ENCODE data around the gene YARS1. TPM values are rescaled to one million over a fixed set of nuclear protein-coding genes. Genes with fewer than 3 reads are reported as not detected.
A peak's percentile ranks its signal among the peaks of the same experiment; 100 is the strongest.

YARS1 gene
- total RNA-seq, 1 experiment from 2014 or later = 244 TPM

GRCh38 chr1:32757213-32757895, 59.8 kb downstream of the YARS1 start:
- no peaks in the 10 kb centered on the region for H3K36me3 ChIP-seq (ENCODE audit: control insufficient read depth in 1 of 2, insufficient read depth in 2 of 2, low read length in 2 of 2)
- H3K27me3 ChIP-seq (ENCODE audit: insufficient read depth, low read length) = no peaks in the 10 kb centered on the region
- TF ChIP-seq ELF1 (IDR thresholded peaks at IDR 0.05; ENCODE audit: borderline replicate concordance, low read depth) (no peak), SP1 (IDR thresholded peaks at IDR 0.05; ENCODE audit: low read depth) (no peak), EZH2phosphoT487 (IDR thresholded peaks at IDR 0.05; ENCODE audit: borderline replicate concordance) (no peak), CBX3 (IDR thresholded peaks at IDR 0.05; ENCODE audit: low read depth) (no peak), FOSL1 (IDR thresholded peaks at IDR 0.05; ENCODE audit: low read depth) (no peak), ZBTB33 (IDR thresholded peaks at IDR 0.05; ENCODE audit: extremely low read depth, insufficient replicate concordance, low read length) (no peak), POLR2AphosphoS5 (IDR thresholded peaks at IDR 0.05; ENCODE audit: low read depth, low read length) (no peak), ZFX (IDR thresholded peaks at IDR 0.05) (no peak)
- TF ChIP-seq, protein P1, sequence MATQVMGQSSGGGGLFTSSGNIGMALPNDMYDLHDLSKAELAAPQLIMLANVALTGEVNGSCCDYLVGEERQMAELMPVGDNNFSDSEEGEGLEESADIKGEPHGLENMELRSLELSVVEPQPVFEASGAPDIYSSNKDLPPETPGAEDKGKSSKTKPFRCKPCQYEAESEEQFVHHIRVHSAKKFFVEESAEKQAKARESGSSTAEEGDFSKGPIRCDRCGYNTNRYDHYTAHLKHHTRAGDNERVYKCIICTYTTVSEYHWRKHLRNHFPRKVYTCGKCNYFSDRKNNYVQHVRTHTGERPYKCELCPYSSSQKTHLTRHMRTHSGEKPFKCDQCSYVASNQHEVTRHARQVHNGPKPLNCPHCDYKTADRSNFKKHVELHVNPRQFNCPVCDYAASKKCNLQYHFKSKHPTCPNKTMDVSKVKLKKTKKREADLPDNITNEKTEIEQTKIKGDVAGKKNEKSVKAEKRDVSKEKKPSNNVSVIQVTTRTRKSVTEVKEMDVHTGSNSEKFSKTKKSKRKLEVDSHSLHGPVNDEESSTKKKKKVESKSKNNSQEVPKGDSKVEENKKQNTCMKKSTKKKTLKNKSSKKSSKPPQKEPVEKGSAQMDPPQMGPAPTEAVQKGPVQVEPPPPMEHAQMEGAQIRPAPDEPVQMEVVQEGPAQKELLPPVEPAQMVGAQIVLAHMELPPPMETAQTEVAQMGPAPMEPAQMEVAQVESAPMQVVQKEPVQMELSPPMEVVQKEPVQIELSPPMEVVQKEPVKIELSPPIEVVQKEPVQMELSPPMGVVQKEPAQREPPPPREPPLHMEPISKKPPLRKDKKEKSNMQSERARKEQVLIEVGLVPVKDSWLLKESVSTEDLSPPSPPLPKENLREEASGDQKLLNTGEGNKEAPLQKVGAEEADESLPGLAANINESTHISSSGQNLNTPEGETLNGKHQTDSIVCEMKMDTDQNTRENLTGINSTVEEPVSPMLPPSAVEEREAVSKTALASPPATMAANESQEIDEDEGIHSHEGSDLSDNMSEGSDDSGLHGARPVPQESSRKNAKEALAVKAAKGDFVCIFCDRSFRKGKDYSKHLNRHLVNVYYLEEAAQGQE (IDR thresholded peaks at IDR 0.05; ENCODE audit: low read depth) = no peak
- TF ChIP-seq, protein P2, sequence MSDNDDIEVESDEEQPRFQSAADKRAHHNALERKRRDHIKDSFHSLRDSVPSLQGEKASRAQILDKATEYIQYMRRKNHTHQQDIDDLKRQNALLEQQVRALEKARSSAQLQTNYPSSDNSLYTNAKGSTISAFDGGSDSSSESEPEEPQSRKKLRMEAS (IDR thresholded peaks at IDR 0.05) = no peak
- peaks cover 57 to 86% of the 10 kb centered on the region in 2 experiments for H3K4me1 ChIP-seq (ENCODE audit: control insufficient read depth in 1 of 2, insufficient read depth in 2 of 2, low read length in 2 of 2)
- H3K27ac ChIP-seq (ENCODE audit: low read depth, low read length) = peak overlapping the region; percentile 98
- RAD21 ChIA-PET (ENCODE audit: low non-redundant PET in 1 of 2, low total read pairs in 2 of 2, uncharacterized antibody in 2 of 2, unreplicated experiment in 2 of 2) = no interaction called here
- peak overlapping the region; percentile 90 for H3K4me2 ChIP-seq (ENCODE audit: low read length)
- H3K79me2 ChIP-seq (ENCODE audit: insufficient read depth, low read length) = peaks cover 72% of the 10 kb centered on the region
- no peaks in the 10 kb centered on the region for H3K9me3 ChIP-seq (ENCODE audit: control insufficient read depth in 1 of 2, insufficient read depth in 1 of 2, low read depth in 1 of 2, low read length in 2 of 2)
- DNase-seq (ENCODE audit: low read depth, low spot score) (no peak), ATAC-seq (no peak)
- no peaks in the 10 kb centered on the region for H3K9me2 ChIP-seq (ENCODE audit: insufficient read depth)
- H3K4me3 ChIP-seq (replicated peaks in 1 of 2; ENCODE audit: low read depth in 1 of 2, low read length in 2 of 2) = no peak overlapping the region
- CTCF ChIA-PET = no interaction called here
- intact Hi-C loops (cut with micrococcal nuclease) = no loop called here
- no TSS peak for BruUV-seq (replicated peaks)
- H3K9ac ChIP-seq (ENCODE audit: low read length) = peak overlapping the region; percentile 76; the same call in 1 of the 2 replicates
- no peak overlapping the region for H2AFZ ChIP-seq (ENCODE audit: low read depth, low read length, poor library complexity, severe bottlenecking)
- POLR2A ChIA-PET = interaction anchor here (0.6 kb wide), 1 partner anchor 40 kb away, joined by 3 read pairs; no protein-coding TSS in a partner anchor
- no peaks in the 10 kb centered on the region for H4K20me1 ChIP-seq (ENCODE audit: insufficient read depth)
